ENCODE data around the gene CIDEC.

Gene CIDEC

GRCh38 chr3:9841015-9841414, 39.0 kb downstream of the CIDEC start:
- no peak for DNase-seq

GRCh38 chr3:9838856-9839255, 41.2 kb downstream of the CIDEC start:
- no peak for DNase-seq

- peak; percentile 69 for DNase-seq
These were observed 42.1 kb downstream of the CIDEC start for GRCh38 chr3:9837701-9838582.

GRCh38 chr3:9834520-9835380, 45.3 kb downstream of the CIDEC start:
- no peak for DNase-seq

GRCh38 chr3:9833078-9833477, 47.0 kb downstream of the CIDEC start:
- no peak for DNase-seq

GRCh38 chr3:9831253-9831652, 48.8 kb downstream of the CIDEC start:
- DNase-seq, result no peak

- DNase-seq, result no peak
These were observed 51.0 kb downstream of the CIDEC start for GRCh38 chr3:9828801-9829755.

- DNase-seq, result peak; percentile 61
These were observed 53.1 kb downstream of the CIDEC start for GRCh38 chr3:9826815-9827573.

GRCh38 chr3:9825451-9826040, 54.5 kb downstream of the CIDEC start:
- DNase-seq, result no peak

- no peak for DNase-seq
These were observed 59.1 kb downstream of the CIDEC start for GRCh38 chr3:9820946-9821345.

GRCh38 chr3:9820543-9820942, 59.5 kb downstream of the CIDEC start:
- DNase-seq, result no peak

GRCh38 chr3:9818666-9819335, 61.3 kb downstream of the CIDEC start:
- DNase-seq, result no peak

- DNase-seq, result no peak
These were observed 62.6 kb downstream of the CIDEC start for GRCh38 chr3:9817436-9817835.

Data from MV-4-11 (cell line).